Activated CD4-positive, alpha-beta T cell treated with anti-CD3 and anti-CD28 coated beads, Interleukin-10, Interleukin-2, amounts not matched to agents 100 ng/mL and 50 ng/mL, durations not matched to agents 16 hours and 8 hours (primary cell): Measurements from ENCODE around the gene BDH1.
A peak's percentile ranks its signal among the peaks of the same experiment; 100 is the strongest.
"Not testable (repeated sequence)": the region's sequence is repeated elsewhere in the genome, so short reads cannot be mapped to it uniquely, and the experiment has no call there.

Experiments used
- DNase-seq: peaks from one replicate; pipeline ENCODE4 v3.0.0-alpha.2; 2020

The BDH1 gene

GRCh38 chr3:197520311-197521276 is 35.2 kb downstream of the BDH1 start:
- DNase-seq, result no peak

DNA sequence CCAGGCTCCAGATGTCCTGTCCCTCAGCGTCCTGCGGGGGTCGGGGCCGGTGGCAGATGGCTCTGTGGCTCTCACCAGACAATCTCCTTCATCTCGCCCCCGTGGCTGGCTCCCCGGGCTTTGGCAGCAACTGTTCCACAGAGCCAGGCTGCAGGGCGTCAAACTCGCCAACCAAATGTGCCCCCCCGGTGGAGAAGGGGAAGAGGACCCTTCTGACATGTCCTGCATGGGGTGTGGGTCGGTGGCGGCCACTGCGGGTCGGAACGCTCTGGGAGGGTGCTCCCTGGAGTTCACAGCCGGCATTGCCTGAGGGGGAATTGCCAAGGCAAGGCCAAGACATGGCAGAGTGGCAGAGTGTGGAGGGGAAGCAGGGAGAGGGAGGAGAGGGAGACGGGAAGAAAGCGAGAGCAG is 36.0 kb downstream of the BDH1 start:
- DNase-seq, result no peak

GRCh38 chr3:197518881-197519421 is 36.8 kb downstream of the BDH1 start:
- peak; percentile 11 for DNase-seq

DNA sequence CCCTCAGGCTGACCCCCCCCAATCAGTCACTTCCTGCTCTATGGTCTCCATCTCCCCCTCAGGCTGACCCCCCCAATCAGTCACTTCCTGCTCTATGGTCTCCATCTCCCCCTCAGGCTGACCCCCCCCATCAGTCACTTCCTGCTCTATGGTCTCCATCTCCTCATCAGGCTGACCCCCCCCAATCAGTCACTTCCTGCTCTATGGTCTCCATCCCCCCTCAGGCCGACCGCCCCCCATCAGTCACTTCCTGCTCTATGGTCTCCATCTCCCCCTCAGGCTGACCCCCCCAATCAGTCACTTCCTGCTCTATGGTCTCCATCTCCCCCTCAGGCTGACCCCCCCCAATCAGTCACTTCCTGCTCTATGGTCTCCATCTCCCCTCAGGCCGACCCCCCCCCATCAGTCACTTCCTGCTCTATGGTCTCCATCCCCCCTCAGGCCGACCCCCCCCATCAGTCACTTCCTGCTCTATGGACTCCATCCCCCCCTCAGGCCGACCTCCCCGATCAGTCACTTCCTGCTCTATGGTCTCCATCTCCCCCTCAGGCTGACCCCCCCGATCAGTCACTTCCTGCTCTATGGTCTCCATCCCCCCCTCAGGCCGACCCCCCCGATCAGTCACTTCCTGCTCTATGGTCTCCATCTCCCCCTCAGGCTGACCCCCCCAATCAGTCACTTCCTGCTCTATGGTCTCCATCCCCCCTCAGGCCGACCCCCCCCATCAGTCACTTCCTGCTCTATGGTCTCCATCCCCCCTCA is 37.7 kb downstream of the BDH1 start:
- DNase-seq, result not testable (repeated sequence)

- DNase-seq, result not testable (repeated sequence)
These were observed 38.7 kb downstream of the BDH1 start for GRCh38 chr3:197516890-197517606.

DNA sequence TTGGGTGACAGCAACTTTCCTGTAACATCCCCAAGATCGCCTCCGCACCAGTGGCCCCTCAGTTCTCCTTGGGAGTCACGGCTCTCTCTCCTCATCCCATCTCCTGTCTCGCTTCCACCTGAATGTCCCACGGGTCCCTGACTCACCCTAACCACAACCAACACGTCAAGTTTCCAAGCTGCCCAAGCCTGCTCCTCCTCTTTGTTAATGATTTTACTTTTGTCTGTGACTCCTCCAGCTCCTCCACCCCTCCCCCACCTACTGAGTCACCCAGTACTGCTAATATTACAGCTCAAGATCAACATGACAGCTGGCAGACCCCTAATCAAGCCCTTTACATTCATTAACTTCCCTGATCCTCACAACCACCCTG is 39.3 kb downstream of the BDH1 start:
- DNase-seq, result peak; percentile 44

DNA sequence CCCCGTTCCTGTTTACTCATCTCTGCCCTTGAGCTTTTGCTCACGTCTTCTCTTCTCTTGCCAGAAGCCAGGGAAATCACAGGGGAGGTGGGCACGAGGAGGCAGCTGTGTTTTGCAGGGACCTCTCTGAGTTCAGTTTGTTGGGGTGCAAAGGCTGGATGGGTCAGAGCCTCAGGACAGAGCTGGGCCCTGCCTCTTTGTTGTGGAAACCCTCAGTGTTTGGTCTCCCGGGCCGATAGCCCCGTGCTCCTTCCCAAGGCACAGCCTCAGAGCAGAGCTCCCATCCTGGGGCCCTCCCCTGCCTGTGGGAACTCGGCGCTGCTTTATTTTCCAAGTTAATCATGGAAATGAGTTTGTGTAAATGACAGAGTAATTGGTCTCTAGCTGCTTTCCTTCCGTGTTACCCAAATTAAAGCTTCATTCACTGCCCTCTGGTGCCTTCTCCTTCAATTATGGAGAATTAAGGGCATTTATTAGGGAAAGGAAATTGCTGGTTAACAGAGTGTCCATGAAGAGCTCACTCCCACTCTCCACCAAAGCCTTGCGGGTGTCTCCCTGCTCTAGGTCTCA is 40.9 kb downstream of the BDH1 start:
- no peak for DNase-seq

DNA sequence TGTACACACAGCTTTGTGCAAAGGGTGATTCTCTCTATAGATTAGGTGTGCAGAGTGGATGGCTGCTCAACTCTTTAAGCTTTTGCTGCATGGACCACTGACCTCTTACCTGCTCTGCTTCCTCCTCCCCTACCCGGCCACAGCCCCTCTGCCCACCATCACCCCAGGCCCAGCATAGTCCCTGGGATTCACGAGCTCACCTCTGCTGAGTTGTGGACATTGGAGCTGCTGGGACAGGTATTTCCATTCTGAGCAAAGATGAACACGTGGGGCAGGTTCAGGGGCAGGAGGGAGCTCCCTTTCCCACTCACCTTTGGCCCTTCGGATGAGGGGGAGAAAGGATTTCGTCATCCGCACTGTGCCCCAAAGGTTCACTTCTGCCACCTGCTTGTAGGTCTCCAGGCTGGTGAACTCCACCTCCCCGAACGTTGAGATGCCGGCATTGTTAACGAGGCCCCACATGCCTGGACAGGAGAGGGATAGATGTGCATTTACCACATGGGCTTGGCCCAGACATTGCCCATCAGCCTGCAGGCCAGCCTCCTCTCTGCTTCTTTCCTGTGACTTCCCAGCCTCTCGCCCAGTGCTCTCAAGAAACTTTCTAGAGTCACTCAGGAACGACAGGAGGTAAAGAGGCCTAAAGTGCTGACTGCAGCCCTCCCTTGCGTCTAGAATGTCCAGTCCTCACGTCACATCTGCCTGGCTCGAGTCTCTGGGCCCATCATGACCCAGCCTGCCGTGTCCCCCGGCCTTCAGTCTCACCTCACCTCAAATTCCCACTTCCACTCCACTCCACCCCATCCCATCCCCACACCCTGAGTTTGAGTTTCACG is 41.6 kb downstream of the BDH1 start:
- DNase-seq, result no peak

GRCh38 chr3:197512691-197513571 is 42.8 kb downstream of the BDH1 start:
- no peak for DNase-seq

DNA sequence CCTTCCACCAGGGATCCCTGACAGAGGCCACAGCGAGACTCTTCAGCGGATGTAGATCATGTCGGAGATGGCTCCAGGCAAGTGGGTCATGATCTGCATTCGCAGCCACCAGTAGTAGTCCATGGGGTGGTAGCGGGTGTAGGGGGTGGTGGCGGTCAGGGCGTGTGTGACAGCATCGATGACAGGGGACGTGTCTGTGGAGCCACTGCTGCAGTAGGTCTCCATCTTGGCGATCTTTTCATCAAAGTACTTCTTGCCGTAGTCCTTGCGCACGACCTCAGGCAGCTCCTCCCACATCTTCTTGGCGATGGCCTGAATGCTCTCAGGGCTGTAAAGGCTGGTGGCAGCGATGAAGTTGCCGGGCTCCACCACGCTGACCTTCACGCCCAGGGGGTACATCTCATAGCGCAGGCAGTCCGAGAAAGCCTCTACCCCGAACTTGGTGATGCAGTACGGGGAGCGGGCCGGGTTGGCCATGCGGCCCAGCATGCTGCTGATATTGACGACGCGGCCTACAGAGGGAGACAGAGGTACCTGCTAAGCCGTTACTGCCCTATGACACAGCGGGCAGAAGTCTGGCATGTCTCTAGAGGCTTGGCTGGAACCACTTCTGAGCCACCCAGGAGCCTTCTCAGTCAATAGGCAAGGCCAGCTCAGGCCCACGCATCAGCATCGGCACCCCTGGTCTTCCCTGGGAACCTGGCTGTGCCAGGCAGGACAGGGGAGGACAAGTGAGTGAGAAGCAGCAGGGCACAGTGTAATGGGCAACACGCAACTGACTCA is 43.7 kb downstream of the BDH1 start:
- DNase-seq, result no peak

DNA sequence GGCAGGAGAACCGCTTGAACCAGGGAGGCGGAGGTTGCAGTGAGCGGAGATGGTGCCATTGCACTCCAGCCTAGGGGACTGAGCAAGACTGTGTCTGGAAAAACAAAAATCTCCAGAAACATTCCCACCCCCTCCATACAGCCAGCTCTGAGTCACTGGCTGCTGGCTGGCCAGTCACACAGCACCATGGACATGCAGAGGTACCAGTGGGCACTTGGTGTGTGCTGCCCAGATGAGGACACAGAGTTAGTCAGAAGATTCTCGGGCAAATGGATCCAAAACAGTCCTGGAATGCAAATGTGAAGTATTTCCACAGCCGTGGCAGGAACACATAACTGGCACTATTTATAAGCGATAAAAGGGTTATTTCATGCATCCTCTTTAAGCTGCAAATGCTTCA is 44.6 kb downstream of the BDH1 start:
- no peak for DNase-seq

DNA sequence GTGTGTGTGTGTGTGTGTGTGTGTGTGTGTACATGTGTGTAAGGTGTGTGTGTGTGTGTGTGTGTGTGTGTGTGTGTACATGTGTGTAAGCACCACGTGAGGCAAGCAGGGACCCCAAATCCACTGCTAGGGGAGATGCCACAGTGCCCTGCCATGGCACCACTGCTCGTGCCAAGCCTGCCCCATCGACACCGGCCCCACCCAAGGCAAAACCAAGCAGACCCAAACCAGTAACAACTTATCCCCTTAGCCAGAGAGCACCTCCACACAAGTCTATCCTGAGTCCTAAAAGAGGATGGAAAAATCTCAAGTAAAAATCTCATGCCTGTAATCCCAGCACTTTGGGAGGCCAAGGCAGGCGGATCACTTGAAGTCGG is 45.1 kb downstream of the BDH1 start:
- no peak for DNase-seq

- no peak for DNase-seq
These were observed 46.6 kb downstream of the BDH1 start for GRCh38 chr3:197508924-197509775.

GRCh38 chr3:197508461-197508860 is 47.3 kb downstream of the BDH1 start:
- no peak for DNase-seq

DNA sequence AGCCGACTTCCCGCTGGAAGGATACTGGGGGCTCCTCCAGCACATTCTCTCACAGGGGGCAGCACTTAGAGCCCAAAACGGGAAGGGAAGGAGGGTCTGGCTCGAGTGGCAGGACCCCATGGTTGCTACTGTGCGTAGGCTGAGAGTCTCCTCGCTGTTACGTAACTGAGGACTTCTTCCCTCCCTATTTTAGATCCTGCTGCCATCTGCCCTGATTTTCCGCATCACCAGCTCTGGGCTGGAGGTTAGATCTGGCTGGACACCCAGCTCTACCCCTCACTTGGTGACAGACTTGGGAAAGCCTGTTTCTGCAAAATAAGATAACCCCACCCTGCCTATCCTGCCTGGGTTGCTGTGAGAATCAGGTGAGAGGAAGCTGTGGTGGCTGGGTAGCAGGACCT is 47.7 kb downstream of the BDH1 start:
- DNase-seq, result no peak

- DNase-seq, result no peak
These were observed 48.2 kb downstream of the BDH1 start for GRCh38 chr3:197507541-197507940.

GRCh38 chr3:197507081-197507480 is 48.7 kb downstream of the BDH1 start:
- DNase-seq, result no peak

DNA sequence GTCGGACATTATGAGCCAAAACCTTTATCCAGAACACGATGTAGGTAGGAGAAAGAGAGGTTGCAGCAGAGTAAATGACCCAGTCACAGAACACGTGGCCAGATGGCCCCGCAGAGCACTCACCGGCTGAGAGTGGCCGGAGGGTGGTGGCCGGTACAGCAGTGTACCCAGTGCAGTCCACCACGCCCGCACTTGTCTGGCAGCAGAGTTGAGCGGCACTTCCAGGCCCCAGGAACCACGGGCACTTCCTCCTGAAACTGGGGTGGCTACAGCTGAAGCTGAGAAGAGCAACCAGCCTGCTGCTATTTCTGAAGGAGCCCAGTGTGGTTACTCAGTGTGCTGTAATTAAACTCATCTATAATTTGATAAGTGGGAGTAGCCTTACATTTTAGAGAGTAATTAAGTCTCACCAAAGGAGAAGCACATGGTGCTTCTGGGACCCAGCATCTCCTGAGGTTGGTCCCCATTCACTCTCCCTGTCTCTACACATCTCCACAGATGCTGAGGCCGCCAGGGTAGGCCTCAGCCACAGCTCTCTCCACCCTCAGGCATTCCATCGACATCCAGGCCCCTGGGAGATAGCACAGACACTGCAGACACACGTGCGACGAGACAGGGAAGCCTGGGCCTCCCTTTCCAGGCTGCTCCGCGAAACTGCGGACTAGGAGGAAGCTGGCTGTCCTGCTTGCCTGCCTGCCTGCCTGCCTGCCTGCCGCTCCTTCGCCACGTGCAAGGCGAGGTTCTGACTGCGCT is 49.8 kb downstream of the BDH1 start:
- no peak for DNase-seq
